Measurements from ENCODE around the gene CHKA.

The CHKA gene

DNA sequence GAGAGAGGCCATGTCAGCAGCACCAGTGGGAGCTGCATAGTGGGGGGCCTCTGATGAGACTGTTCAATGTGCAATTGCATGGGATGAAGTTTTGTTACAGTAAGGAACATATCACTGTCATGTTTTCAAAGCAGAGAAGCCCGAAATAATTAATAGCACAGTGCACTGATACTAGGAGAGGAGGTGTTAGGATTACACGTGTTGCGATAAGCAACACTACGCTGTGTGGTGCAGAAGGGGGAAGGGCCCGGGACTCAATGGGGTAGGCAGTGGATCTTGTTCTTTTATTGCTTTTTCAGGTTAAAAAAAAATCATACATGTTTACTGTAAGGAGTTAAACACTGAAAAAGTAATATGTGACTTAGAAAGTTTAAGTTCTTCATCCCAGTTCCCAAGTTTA is 53.2 kb downstream of the CHKA start:
- DNase-seq: no peak

DNA sequence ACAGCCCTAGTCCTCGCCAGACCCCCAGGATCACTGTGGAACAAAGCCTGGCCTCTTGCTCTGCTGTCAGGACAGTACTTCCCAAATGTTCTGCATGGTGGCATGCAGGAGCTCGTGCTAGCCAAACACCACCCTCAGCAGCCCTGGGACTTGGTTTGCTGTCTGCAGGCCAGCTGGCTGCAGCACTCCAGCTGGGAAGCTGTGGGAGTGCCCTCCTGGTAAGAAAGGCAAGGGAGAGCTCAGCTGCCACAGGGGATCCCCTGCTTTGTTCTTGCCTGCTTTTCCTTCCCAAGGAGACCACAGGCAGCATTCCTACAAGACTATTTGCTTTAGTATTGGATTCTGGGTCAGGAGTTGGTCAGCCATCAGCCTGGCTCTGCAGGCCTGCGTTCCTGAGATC is 54.4 kb downstream of the CHKA start:
- no peak for DNase-seq

DNA sequence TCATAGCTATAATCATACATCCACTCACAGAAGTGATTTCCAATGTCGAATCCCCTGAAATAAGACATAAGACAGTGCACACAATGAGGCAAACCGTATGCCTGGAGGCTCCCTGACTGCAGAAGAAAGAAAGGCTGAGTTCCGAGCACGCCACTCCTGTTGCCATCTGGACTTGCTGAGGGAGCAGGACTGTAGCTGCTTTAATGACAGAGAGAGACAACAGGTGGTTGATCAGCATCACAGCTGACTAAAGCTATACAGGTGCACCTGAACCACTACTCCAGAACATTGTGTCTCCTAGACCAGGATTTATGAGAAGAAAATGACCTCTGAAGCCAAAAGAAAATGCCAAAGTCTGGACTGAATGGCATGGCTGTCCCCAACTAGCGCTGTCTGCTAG is 55.3 kb downstream of the CHKA start:
- no peak for DNase-seq

DNA sequence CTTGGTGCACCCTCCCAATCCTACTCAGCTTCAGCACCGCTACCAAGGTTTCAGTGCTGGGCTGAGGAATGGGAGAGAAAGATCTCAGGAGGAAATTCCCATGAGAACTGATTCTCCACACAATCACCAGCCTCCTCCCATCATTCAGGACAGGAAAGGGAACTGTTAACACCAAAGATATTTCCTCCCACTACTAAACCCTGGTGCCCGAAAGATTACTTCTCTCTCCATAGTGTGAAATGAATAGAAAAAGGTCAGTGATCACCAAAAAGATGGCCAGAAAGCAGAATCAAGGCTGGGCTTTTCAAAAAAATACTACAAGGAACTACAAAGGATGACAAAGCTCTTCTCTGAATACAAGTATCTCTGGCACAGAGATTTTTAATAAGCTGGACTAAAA is 56.3 kb downstream of the CHKA start:
- DNase-seq: no peak

DNA sequence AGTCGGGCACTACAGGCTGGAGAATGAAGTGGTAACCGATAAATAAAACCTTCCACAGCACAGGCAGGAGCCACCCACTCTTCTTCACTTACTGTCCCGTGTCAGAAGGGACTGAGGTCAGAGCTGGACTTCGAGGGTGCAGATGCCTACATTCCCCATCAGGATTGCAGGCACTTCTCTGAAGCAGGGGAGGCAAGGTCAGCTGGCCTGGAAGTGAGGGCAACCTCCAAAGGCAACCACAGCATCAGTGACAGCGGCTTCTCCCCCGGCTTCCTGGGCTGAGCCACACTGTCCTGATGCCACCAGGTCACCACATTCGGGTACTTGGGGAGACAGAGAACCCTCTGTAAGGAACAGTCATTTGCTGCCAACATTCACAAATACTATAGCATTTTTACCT is 59.7 kb downstream of the CHKA start:
- no peak for DNase-seq

DNA sequence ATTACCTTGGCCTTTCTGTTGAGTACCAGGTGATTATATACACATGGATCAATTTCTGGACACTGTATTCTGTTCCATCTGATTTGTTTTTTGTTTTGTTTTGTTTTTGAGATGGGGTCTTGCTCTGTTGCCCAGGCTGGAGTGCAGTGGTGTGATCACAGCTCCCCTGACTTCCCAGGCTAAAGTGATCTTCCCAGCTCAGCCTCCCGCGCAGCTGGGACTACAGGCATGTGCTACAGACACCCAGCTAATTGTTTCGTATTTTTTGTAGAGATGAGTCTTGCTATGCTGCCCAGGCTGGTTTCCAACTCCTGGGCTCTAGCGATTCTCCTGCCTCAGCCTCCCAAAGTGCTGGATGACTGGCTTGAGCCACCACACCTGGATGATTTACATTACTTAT is 63.4 kb downstream of the CHKA start:
- DNase-seq: no peak

DNA sequence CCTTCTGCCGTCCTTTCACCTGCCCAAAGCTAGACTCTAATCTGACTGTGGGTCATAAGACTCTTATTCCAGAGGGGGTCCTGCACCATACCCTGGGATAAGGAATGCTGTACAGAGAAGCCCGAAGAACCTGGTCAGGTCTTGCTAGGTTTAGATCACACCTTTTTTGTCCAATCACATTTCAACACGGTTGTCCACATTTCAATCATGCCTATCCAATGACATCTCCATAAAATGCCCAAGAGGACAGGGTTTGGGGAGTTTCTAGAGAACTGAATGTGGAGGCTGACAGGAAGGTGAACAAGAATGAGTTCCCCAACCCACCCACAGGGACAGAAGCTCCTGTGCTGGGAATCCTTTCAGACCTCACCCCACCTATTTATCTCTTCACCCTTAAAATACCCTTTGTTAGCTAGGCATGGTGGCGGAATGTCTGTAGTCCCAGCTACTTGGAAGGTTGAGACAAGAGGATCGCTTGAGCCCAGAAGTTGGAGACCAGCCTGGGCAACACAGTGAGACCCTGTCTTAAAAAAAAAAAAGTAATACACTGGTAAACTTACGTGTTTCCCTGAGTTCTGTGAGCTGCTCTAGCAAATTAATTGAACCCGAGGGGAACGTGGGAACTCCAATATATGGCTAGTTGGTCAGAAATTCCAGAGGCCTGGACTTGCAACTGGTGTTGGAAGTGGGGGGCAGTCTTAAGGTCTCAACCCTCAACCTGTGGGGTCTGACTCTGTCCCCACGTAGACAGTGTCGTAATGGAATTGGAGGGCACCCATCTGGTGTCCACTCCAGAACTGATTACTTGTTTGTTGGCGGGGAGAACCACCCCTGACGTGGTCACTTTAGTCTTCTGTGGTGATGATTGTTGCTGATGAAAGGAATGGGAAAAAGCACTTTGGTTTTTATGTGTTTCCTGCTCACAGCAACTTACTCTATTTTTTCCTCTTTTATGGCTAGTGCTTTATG is 64.6 kb downstream of the CHKA start:
- no peak for DNase-seq

DNA sequence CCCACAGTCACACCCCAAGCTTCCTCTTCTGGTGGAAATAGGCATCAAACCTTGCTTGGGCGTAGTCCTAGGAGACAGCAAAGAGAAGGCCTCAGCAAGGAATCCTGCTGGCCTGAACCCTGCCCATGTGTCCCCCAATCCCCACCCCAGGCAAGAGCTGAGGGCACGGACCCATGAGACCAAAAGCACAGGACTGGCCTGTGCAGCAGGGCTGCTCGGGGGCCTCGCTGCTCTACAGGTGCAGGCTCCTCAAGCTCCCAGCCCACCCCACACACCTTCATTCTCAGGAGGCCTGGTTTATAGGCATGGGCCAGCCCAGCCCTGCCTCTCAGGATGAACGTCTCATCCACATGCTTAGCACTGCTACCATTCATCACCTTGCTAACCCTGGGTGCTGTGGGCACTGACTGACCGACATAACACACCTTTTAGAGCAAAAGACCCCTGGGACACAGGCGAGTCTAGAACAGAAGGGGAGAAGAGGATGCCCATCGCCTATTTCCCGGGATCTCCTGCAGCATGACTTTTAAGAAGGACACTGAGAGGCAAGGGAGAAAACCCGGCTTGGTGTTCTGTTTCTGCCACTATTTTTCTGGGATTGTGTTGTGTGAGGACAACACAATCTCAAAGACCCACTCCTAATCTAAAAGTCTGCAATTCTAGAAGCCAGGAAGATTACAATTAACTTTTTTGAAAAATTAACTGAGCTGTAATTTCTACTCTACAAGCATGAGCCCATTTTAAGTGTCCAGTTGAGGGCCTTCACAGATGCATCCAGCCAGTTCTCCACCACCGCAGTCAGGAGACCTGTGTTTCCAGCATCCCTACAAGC is 67.0 kb downstream of the CHKA start:
- no peak for DNase-seq

DNA sequence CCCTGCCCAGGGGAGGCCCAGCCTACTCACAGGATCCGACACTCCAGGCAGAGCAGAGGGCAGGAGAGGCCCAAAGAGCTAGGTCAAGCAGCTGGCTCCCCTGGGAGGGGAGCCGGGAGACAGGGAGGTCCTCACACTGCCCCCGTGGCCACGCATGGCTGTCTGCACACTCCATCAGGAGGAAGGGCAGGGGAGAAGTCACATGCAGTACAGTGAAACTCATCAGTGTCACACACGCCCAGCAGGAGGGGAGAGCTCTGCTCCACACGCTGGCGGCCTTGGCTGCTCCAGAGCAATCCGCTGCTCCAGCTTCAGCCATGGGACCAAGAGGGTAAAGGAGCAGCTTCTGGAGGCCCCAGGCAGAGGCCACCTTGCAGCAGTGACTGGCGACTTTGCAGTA is 68.1 kb downstream of the CHKA start:
- DNase-seq: no peak

DNA sequence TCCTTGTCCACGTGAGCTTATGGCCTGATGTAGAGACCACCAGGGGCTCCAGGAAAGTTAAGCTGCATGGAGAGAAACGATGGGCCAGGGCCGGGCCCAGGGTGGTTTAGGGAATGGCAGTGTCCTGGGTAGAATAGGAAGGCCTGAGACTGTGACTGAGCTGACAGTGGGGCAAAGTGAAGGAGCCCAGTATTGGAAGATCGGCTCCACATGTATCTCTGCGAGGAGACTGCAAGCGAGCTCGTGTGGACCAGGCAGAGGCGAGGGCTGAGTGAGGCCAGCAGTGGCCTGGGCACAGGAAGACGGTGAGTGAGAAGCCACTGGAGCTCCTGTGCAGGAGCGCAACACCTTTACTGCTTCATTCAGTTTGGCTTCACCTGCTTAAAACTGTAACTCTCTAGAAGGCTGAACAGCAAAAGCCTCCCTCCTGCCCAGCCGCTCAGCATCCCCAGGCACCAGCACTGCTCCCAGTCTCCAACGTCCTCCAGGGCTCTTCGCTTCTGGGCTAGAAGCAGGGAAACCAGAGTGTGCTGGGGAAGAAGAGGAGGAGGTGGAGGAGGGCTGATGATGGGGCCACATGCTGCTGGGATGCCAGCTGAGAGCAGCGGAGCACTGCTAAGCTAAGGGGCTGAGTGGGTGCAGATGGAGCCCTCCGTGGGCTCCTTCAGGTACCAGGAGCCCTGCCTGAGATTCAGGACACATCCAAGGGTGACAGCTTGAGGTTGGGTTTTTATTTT is 68.9 kb downstream of the CHKA start:
- no peak for DNase-seq

DNA sequence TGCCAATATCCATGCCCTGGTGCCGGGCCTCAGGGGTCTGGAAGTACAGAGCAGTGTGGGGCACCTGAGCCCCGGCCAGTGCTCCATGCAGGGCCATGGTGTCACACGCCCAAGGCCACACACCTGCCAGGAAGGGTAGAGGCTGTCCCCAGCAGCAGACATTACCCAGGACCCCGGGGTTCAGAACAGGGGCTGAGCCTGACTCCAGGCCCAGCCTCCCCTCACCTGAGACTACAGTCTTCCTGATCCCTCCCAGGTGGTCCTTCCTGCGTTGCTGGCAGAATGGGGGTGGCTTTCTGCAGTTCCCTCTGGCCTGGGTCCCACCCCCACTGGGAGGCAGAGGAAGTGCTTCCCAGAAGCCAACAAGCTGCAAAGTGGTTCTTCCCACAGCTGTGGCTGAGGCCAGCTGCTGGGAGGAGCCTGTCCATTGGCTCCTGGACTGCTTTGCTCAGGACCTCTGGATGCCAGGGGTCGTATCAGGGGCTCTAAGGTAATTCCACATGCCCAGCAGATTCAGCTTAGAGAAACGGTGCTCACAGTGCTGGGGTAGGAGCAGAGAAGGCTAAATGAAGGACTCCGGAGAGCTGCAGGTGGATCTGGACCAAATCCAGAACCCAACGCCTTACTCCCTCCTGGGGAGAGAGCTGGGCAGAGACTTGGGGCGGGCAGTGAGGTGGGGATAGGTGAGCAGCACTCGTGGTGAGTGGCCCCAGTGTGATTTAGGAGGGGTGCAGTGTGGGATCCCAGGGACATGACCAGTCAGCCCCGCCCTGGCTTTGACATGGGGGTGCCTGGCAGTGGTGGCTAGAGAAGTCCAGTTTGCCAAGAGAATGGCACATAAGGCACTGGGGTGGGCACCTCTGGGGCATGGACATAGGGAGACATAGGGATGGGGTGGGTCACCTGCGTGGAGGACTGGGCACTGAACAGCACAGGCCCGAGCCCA is 69.7 kb downstream of the CHKA start:
- DNase-seq: peak in 1 of 2 experiments; percentile 2

DNA sequence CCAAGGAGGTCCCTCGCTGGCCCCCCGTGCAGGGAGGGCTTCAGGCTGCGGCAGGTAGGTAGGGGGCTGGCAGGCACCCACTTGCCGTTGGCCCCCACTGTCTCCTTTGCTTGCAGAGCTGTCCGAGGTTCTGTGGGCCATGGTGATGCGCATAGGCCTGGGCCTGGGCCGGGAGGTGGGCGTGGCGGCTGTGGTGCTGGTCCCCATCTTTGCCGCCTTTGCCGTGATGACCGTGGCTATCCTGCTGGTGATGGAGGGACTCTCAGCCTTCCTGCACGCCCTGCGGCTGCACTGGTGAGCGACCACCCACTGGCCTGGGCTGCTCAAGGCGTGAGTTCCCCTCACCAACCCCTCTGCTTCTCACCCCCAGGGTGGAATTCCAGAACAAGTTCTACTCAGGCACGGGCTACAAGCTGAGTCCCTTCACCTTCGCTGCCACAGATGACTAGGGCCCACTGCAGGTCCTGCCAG is 70.8 kb downstream of the CHKA start:
- DNase-seq: no peak

DNA sequence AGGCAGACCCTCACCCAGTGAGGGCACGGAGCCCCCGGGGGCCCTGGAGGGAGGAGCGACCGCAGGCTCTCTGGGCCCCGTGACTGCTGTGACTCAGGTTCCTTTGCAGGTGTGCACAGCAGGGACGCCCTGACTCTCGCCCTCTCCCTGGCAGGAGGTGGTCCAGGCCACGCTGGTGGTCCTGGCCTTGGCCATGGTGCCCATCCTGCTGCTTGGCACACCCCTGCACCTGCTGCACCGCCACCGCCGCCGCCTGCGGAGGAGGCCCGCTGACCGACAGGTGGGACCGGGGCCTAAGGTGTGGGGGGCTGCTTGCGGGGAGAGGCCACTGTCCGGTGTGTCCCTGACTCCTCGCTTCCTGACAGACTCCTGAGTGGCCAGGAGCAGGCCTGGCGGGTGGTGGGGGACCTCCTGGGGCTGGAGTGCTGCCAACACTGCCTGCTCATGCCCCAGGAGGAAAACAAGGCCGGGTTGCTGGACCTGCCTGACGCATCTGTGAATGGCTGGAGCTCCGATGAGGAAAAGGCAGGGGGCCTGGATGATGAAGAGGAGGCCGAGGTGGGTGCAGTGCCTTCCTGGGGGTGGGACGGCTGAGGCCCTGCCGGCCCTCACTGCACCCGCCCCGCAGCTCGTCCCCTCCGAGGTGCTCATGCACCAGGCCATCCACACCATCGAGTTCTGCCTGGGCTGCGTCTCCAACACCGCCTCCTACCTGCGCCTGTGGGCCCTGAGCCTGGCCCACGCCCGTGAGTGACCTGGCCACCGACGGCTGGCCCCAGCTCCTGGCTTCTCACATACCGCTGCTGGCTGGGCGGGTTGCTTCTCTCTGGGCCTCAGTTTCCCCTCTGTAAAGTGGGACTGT is 71.4 kb downstream of the CHKA start:
- DNase-seq: peak in 1 of 2 experiments; percentile 2

DNA sequence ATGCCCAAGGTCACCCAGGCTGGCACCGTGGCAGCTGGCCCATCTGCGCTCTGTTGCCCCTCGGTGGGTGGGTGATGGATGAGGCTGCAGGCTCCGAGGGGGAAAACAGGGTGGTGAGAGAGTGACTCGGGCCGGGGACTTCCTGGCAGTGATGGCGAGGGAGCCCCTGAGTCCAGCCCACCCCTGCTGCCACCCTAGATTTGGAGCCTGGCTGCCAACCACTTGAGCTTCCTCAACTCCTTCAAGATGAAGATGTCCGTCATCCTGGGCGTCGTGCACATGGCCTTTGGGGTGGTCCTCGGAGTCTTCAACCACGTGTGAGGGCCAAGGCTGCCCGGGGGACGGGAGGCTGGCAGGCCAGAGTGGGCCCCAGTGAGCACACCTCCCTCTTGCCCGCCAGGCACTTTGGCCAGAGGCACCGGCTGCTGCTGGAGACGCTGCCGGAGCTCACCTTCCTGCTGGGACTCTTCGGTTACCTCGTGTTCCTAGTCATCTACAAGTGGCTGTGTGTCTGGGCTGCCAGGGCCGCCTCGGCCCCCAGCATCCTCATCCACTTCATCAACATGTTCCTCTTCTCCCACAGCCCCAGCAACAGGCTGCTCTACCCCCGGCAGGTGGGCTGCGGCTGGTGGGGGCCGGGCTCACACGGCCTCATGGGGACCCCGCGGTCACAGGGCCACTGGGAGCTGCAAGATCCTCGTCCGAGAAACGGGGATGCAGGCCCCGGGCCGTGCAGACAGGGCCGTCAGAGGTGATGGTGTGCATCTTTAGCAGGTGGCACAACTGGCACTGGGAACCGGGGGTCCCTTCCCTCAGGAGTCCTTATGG is 72.3 kb downstream of the CHKA start:
- DNase-seq: no peak

DNA sequence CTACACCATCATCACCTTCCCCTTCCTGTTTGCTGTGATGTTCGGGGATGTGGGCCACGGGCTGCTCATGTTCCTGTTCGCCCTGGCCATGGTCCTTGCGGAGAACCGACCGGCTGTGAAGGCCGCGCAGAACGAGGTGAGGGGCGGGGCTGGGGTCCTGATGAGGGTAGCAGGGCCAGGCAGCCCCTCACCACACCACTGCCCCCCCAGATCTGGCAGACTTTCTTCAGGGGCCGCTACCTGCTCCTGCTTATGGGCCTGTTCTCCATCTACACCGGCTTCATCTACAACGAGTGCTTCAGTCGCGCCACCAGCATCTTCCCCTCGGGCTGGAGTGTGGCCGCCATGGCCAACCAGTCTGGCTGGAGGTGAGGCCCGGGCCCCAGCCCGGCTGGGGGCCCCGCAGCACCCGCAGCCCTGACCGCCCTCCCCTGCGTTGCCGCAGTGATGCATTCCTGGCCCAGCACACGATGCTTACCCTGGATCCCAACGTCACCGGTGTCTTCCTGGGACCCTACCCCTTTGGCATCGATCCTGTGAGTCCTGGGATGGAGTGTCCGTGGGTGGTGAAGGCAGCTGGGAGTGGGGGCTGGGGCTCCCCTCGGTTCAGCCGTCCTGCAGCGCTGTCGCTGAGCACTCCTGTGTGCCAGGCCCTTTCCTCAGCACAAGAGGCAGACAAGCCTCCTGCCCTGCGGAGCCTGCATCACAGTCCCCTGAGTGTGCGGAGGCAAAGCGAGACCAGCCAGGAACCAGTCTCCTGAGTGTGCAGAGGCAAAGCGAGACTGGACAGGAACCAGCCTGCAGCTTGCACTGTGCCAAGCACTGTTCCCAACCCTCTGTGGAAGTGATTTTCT is 73.5 kb downstream of the CHKA start:
- DNase-seq: peak in 1 of 2 experiments; percentile 2

DNA sequence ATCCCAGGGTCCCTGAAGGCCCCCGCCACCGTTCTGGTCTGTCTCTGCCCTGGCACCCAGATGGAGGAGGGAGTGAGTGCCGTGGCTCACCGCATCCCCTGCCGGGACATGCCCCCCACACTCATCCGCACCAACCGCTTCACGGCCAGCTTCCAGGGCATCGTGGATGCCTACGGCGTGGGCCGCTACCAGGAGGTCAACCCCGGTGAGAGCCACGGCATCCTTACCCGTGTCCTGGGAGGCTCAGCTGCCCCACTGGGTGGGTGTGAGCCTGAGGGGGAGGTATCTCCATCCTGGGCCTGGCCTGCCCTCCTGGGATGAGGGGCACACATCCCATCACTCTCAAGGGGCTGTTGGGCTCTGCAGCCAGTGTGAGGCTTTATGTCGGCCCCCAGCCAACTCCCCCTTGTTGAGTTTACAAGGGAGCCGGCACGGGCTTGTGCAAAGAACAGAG is 76.3 kb downstream of the CHKA start:
- no peak for DNase-seq

DNA sequence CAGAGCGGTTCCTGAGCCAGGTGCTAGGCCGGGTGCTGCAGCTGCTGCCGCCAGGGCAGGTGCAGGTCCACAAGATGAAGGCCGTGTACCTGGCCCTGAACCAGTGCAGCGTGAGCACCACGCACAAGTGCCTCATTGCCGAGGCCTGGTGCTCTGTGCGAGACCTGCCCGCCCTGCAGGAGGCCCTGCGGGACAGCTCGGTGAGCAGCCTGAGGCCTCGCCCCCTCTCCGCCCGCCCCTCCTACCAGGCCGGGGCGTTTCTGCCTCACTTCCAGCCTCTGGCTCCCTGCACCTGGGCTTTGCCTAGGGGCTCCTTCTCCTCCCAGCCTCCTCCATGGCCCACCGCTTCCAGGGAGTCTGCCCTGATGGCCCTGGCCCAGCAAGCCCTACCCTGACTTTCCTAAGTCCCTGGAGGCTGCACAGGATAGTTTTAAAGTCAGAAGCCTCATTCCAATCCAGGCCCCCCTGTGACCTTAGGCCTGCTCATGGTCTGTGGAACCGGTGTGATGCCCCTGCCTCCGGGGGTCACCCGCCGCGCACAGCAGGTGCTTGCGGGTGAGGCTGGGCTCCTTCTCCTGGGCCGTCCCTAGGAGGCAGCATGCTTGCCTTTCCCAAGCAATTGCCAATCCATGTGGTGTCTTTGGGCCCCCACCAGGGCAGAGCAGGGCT is 76.9 kb downstream of the CHKA start:
- no peak for DNase-seq
